ENCODE measurements around the gene MIX23.

MIX23 gene

DNA sequence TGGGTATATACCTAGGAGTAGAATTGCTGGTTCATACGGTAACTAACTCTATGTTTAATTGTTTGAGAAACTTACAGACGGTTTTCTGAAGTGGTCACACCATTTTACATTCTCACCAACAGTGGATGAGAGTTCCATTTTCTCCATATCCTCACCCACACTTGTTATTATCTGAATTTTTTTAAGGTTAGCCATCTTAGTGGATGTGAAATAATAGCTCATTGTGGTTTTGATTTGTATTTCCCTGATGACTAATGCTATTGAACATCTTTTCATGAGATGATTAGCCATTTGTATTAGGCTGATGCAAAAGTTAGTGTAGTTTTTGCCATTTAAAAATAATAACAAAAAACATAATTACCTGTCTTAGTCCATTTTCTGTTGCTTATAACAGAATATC lies 39.4 kb downstream of the MIX23 start:
- DNase-seq = no peak

DNA sequence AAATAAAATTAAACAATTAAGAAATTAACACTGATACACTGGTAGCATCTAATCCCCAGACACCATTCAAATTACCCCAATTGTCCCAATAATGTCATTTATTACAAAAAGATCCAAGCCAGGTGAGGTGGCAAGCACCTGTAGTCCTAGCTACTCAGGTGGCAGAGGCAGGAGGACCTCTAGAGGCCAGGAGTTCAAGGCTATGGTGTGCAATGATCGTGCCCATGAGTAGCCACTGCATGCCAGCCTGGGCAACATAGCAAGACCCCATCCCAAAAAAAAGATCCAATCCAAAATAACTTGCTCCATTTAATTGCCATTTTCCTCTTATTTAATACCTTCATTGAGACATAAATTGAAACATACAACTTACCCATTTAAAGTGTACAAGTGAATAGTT lies 40.2 kb downstream of the MIX23 start:
- no peak for DNase-seq

DNA sequence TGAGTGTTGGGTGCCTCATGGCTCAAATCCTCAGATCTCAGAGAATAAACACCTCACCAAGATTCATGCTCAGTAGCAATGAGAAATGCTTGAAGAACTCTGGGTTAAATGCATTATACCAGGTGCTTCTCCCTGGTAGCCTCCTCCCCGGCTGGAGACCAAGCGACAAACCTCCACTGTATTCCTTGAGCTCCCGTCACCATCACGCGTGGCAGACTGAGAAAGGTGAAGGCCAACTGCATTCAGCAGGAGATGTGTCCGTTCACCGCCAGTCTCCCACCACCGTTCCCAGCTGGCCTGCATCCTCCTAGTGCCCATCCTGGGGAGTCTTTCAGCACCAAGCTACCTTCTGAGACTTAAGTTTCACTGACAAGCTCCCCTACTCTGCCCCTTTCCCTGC lies 50.5 kb downstream of the MIX23 start:
- no peak for DNase-seq

DNA sequence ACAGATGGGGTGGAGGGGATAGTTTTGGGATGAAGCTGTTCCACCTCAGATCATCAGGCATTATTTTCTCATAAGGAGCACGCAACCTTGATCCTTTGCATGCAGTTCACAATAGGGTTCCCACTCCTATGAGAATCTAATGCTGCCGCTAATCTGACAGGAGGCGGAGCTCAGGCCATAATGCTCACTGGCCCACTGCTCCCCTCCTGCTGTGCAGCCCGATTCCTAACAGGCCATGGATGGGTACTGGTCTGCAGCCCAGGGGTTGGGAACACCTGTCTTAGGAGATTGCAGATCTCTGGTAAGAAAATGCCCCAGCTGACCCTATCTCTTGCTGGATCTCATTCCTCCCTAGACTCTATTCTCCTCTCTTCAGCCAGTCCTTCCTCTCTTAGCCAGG lies 51.1 kb downstream of the MIX23 start:
- DNase-seq = no peak

DNA sequence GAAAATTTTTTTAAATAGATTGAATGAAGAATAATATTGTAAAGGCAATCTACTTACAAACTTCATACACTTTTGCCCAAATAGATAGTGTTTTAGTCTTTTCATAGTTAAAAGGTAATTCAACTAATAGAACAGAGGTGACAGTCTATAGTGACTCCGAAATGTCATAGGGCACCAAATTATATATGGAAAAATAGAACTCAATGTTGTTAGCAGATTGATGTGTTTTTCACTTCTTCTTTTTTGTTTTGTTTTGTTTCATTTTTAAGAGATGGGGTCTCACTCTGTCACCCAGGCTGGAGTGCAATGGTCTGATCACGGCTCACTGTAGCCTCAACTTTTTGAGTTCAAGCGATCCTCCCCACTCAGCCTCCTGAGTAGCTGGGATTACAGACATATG lies 57.3 kb downstream of the MIX23 start:
- DNase-seq = no peak

DNA sequence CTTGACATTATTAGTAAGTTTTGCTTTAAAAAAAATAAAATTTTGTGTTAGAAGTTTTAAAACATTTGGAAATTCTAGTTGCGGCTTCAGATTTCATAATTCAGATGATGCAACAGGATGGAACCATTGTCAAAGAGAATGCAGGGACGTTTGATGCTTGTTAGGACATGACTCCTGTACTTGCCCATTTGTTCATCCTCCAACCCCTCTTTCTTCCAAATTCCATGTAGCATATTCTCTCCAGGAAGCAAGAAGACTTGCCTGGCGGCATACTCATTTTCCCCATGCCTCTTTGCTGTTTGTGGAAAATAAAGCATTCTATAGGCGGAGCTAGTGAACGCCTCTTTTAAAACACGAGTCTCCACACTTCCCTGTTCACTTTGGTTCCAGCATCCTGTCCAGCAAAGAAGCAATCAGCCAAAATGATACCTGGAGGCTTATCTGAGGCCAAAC lies 58.1 kb downstream of the MIX23 start, which contains the start of gene CSTA:
CSTA (plus strand) TSS at position 378 of the 453 bp plus-strand sequence; CDS start at position 423, 45 bp downstream.
- no peak for DNase-seq

DNA sequence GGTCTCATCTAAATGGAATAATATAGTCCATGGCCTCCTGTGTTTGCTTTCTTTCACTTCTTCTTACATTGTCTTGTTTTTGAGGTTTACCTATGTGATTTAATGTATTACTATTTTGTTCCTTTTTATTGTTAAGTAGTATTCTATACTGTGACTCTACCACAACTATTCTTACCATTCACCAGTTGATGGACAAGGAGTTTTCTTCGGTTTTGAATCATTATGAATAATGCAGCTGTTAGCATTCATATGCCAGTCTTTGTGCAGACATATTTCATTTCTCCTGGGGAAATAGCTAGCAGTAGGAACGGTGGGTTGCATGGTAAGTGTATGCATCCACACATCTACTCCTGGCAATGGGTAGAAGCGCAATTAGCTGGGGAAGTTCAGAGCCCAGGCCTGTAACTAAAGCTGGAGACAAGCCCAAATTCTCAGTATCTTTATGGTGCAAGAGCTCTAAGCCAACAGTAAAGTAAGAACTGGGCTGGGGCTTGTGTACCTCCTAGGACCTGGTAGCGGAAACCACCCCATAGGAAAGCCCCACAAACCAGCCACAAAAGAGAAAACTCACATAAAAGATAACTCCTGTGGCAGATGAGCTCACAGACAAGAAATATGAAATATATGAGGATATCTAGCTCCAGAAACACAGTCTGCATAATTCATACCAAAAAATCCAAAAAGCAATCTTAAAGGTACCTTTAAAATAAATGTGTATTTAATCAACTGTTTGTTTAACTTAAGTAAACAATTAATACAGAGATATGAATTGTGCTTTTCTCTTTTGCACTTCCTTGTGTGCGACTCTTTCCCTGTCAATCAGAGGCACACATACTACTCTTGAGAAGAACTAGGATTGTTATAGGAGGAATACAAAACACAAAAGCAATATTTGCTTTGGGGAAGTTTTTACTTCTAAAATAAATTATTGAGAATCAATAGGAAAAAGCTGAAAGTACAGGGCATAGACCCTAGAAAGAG lies 60.6 kb downstream of the MIX23 start:
- no peak for DNase-seq

DNA sequence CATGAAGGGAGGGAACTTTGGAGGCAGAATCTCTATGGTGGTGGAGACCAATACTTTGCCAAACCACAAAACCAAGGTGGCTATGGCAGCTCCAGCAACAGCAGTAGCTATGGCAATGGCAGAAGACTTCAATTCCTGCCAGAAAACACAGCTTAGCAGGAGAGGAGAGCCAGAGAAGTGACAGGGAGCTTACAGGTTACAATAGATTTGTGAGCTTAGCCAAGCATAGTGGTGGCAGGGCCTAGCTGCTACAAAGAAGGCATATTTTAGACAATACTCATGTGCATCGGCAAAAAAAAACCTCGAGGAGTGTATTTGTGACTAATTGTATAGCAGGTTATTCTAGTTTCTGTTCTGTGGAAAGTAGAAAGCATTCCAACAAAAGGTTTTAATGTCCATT lies 64.4 kb downstream of the MIX23 start:
- DNase-seq = no peak

DNA sequence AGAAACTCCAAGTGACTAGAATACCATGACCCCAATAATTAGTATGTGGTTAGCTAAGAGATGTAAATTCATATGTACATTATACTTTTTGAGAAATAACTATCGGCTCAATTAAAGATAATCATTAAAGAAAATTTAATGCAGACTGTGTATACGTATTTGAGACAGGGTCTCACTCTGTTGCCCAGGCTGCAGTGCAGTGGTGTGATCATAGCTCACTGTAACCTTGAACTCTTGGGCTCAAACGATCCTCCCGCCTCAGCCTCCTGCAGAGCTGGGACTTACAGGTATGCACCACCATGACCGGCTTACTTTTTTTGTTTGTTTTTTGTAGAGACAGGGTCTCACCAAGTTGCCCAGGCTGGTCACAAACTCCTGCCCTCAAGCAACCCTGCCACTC lies 66.7 kb downstream of the MIX23 start:
- DNase-seq = no peak

DNA sequence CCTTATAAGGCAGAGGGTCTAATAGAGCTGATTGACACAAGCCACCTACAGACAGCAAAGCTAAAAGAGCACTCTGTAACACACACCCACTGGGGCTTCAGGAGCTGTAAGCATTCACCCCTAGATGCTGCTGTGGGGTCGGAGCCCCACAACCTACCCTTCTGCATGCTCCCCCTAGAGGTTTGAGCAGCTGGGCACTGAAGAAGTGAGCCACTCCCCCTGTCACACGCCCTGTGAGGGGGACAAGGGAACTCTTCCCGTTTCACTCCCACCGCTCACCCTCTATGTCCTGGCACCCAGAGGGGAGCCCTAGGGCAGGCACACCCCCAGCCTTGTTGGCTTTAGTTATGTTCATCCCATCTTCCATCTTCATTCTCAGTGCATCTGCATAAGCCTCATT lies 67.4 kb downstream of the MIX23 start:
- DNase-seq = no peak

DNA sequence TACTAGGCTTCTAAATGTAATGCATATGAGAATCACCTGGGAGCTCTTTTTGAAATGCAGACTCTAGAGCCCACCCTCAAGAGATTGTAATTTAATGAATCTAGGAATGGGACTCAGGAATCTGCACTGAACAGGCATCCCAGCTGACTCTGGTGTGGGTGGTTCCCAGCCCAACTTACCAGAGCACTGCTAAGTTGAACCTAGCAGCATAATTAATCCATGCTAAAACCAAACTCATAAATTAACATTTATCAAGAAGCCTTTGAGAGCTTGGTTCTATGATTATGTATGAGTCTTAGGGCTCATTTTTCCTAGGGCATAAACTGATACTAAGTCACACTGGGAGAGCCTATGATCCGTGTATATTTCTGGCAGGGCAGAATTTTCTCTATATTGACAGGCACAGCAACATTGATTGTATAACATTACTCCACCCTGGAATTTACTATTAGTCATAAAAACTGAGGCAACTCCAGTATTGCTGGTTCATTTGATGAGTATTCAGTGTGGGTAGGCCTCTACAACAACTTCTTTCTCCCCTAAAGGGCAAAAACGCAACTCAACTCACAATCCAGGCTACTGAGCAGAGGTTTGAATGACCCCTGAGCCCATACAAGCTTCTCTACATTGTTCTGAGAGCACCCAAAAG lies 68.7 kb downstream of the MIX23 start:
- no peak for DNase-seq

DNA sequence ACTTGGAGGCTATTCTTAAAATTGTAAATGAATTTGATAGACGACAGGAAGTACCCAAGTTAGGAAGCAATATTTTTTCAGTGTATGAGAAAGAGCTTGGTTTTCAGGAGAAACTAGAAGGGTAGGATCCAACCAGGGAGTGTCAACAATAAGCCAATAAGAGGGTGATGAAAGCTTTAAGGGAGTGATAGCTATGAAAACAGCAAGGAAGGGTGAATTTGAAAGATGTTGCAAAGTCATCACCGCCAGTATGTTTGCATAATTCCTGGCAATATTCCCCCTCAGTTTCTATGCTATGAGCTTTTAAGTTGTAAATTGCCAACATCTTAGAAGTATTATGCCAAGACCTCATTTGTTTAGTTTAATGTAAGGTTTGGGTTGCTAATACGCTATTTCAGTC lies 69.8 kb downstream of the MIX23 start:
- DNase-seq = no peak

DNA sequence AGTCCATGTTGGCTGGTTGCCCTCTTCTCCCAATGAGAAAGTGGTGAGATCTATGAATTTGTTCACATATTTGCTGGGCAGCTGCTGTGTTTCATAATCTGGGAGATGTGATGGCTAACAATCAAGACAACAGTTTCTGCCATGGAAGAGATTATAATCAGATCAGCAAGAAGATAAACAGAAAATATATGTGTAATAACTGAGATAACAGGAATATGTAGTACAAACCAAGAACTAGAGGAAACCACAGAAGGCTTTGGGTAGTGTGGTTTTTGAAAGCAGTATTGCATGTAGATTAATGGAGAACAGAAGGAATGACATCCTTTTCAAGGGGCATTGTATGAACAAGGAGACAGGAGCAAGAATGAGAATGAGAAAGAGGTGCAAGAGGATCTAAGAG lies 70.2 kb downstream of the MIX23 start:
- DNase-seq = no peak

DNA sequence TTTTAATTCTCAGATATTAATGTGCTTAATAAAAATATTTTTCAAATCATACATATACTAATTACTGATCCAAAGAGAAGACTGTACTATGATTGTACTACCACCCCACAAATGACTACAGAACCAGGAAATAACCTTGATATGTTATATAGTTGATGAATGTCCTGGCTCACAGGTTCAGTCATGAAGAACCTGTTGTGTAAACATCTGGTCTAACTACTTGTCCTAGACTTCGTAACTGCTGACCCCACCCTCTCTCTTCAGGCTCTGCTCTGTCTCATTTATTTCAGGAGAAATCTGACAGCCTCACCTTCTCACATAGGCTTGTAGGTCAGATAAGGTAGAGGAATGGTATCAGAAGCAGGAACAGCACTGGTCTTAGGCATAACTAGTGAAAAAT lies 72.7 kb downstream of the MIX23 start:
- no peak for DNase-seq

Measured in femur (tissue), 1 donor.